Transverse colon (tissue), 4 donors: ENCODE data around the gene FZD8. TPM values are rescaled to one million over a fixed set of nuclear protein-coding genes. Genes with fewer than 3 reads are reported as not detected.

Source experiments
- DNase-seq: peaks from one replicate; pipeline ENCODE4 v3.0.0-alpha.2; 2019
- H3K27ac ChIP-seq, 4 donors: fragments of 200-600 bp; sonication (generic); 2 replicates each; pipeline ENCODE4 v1.5.1; 2016 to 2018; ENCODE audit warnings: inconsistent platforms in 4 of 4
- H3K27me3 ChIP-seq: fragments of 200-600 bp; sonication (generic); 2 replicates; pipeline ENCODE4 v1.5.1; 2017; ENCODE audit warnings: inconsistent platforms
- H3K36me3 ChIP-seq, 4 donors: fragments of 200-600 bp; sonication (generic); 2 replicates each; pipeline ENCODE4 v1.5.1; 2017 to 2019; ENCODE audit warnings: inconsistent platforms in 4 of 4
- H3K4me1 ChIP-seq, 4 donors: fragments of 200-600 bp; sonication (generic); 2 replicates each; pipeline ENCODE4 v1.5.1; 2017 to 2020; ENCODE audit warnings: inconsistent platforms in 4 of 4
- H3K4me3 ChIP-seq, 4 donors: fragments of 200-600 bp; sonication (generic); 1 replicate in 1 of 4; 2 replicates in 3 of 4; pipeline versions ENCODE4 v1.5.1 to v1.6.1; 2017 to 2019; ENCODE audit warnings: inconsistent platforms in 4 of 4
- H3K9me3 ChIP-seq, 2 donors: fragments of 200-600 bp; sonication (generic); 2 replicates each; pipeline ENCODE4 v1.5.1; 2017 to 2019; ENCODE audit warnings: inconsistent platforms in 2 of 2
- EP300 ChIP-seq: sonication (generic); formaldehyde crosslinking; IDR thresholded peaks from one replicate; pipeline ENCODE4 v1.6.1; 2017; ENCODE audit warnings: antibody characterized with exemption, low read depth
- POLR2A ChIP-seq: fragments of 450-650 bp; IDR thresholded peaks from one replicate; pipeline ENCODE4 v1.6.1; 2016; ENCODE audit warnings: antibody characterized with exemption, mild to moderate bottlenecking, moderate library complexity
- POLR2AphosphoS5 ChIP-seq, 3 donors: sonication (generic); formaldehyde crosslinking; IDR thresholded peaks; one replicate each; pipeline ENCODE4 v1.6.1; 2016; ENCODE audit warnings: antibody characterized with exemption in 3 of 3
- WGBS, 2 donors: methylation state at CpG; one replicate each; pipeline ENCODE4 v1.1.5; 2018; ENCODE audit warnings: low coverage in 1 of 2; 5-methylcytosine and 5-hydroxymethylcytosine counted together
- in situ Hi-C, 4 donors: fragments of 200-750 bp; cut with MboI; loops; one replicate each; pipeline versions ENCODE4 v1.15.0 to v1.15.1; 2017; ENCODE audit warnings: low sequenced_read_pairs in 3 of 4, low pct_ligation_motif_present in 1 of 4, low pct_unique_long_range_greater_than_20kb in 1 of 4
- intact Hi-C: fragments of 100-400 bp; cut with DNase I; formaldehyde crosslinking; loops from one replicate; pipeline ENCODE4 v1.15.1; 2023; ENCODE audit warnings: low total_unique reads
- total RNA-seq, 4 donors: library from RNA; depleted of rRNA; stranded (reverse); fragments of >200 nt; gene quantifications; one replicate each; pipeline ENCODE4 v1.1.0, GENCODE V29; 2016
- TF ChIP-seq, protein P1 (sequence below), 5 experiments: fragments of 200-600 bp in 3 of 5; fragments of 450-650 bp in 2 of 5; sonication (generic) in 3 of 5; IDR thresholded peaks; 1 replicate in 2 of 5; 2 replicates in 3 of 5; pipeline ENCODE4 v1.5.1; 2016 to 2017; ENCODE audit warnings: antibody characterized with exemption in 5 of 5, inconsistent platforms in 3 of 5, mild to moderate bottlenecking in 2 of 5, moderate library complexity in 1 of 5

Gene FZD8
- total RNA-seq, 4 donors from 2014 or later: 8.6 to 14.9 (median 10.6) TPM

DNA sequence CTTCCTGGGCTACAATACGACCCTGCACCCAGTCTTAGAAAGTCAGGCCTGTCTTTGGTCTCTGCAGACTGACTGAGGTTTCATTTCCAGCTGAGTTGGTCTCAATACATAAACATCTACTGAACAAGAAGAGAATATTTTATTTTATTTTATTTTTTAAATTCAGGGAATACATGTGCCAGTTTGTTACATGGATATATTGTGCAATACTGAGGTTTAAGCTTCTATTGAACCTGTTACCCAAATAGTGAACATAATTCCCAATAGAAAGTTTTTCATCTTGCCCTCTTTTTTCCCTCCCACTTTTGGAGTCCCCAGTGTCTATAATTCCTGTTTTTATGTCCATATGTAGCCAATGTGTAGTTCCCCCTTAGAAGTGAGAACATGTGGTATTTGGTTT is 10.7 kb downstream of the FZD8 start:
- no peak overlapping the region for H3K27ac ChIP-seq
- no peak for DNase-seq
- H3K27me3 ChIP-seq: no peaks in the 10 kb centered on the region
- TF ChIP-seq EP300: no peak
- TF ChIP-seq POLR2AphosphoS5 (IDR thresholded peaks at IDR 0.05): no peak
- TF ChIP-seq POLR2A: no peak
- TF ChIP-seq, protein P1, sequence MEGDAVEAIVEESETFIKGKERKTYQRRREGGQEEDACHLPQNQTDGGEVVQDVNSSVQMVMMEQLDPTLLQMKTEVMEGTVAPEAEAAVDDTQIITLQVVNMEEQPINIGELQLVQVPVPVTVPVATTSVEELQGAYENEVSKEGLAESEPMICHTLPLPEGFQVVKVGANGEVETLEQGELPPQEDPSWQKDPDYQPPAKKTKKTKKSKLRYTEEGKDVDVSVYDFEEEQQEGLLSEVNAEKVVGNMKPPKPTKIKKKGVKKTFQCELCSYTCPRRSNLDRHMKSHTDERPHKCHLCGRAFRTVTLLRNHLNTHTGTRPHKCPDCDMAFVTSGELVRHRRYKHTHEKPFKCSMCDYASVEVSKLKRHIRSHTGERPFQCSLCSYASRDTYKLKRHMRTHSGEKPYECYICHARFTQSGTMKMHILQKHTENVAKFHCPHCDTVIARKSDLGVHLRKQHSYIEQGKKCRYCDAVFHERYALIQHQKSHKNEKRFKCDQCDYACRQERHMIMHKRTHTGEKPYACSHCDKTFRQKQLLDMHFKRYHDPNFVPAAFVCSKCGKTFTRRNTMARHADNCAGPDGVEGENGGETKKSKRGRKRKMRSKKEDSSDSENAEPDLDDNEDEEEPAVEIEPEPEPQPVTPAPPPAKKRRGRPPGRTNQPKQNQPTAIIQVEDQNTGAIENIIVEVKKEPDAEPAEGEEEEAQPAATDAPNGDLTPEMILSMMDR (IDR thresholded peaks at IDR 0.05): no peak
- H3K4me1 ChIP-seq: peaks cover 0 to 11% (median 0%) of the 10 kb centered on the region in 4 donors
- WGBS, 2 donors: 90% methylated on average over 1 of the region's 1 CpG; no CpG with 5 or more reads in 1 of the 2 donors
- in situ Hi-C loops: loop anchor here (10.0 to 25.0 kb wide), 4 partner anchors 281 to 1156 kb away; no protein-coding TSS in a partner anchor
- no peaks in the 10 kb centered on the region for H3K9me3 ChIP-seq
- no peaks in the 10 kb centered on the region for H3K36me3 ChIP-seq
- H3K4me3 ChIP-seq: no peak overlapping the region
- intact Hi-C loops: loop anchor here (10.0 kb wide), 1 partner anchor 1253 kb away; no protein-coding TSS in a partner anchor

DNA sequence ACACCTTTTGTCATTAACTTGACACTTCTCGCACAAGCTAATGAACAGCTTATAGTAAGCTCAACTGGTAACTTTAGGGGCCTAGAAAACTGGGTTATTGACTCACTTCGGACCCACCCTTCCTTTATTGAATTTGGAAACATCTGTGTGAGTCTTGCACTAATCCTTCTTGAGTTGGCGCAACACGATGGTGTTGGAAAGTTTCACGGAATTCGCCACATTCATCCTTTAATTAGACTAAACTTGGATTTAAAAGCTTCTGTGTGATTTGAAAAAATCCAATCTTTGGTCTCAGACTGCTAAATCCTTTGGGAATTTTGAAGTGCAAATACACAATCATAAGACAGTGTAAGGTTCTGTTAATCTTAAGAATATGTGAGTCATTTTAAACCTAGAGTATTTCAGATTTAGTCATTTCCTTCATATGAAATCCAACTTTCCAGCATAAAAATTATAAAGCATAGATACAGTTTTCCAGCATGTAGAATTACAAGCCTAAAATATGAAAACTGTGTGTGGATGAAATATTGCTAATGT is 15.1 kb downstream of the FZD8 start:
- no peaks in the 10 kb centered on the region for H3K27me3 ChIP-seq
- TF ChIP-seq EP300: no peak
- no peak for TF ChIP-seq POLR2AphosphoS5 (IDR thresholded peaks at IDR 0.05)
- TF ChIP-seq, protein P1 (IDR thresholded peaks at IDR 0.05): no peak
- no peak for TF ChIP-seq POLR2A
- no peak for DNase-seq
- H3K36me3 ChIP-seq: no peaks in the 10 kb centered on the region
- H3K27ac ChIP-seq: no peak overlapping the region
- in situ Hi-C loops (loop anchor here (25.0 kb wide), 3 partner anchors 285 to 1160 kb away; no protein-coding TSS in a partner anchor), intact Hi-C loops (no loop called here)
- no peaks in the 10 kb centered on the region for H3K9me3 ChIP-seq
- no peaks in the 10 kb centered on the region for H3K4me1 ChIP-seq
- H3K4me3 ChIP-seq: no peak overlapping the region
- 86 to 93% methylated on average over 5 to 6 of the region's 6 CpGs for WGBS, 2 donors

DNA sequence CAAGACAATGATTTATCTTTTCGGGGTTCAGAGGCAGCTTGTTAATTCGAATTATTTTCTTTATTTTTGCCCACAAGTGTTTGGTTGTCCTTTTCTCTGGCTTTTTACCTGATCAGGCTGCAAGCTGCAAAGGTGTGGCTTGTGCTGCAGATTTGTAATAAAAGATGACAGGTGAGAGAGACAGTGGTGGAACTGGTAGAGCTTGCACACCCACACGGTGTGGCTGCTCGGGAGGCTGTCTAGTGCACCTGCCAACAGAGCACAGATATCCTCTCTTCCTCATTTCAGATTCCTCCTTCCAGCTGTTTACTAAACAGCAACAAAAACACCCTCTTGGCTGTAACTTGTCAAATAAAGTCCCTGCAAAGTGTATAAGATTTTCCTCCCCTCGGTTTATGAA is 27.8 kb downstream of the FZD8 start:
- in situ Hi-C loops: loop anchor here in 1 of 4 donors (25.0 kb wide), 1 partner anchor 1273 kb away; no protein-coding TSS in a partner anchor
- no peak for DNase-seq
- H3K9me3 ChIP-seq: no peaks in the 10 kb centered on the region
- H3K27me3 ChIP-seq: peaks cover 7% of the 10 kb centered on the region
- H3K36me3 ChIP-seq: no peaks in the 10 kb centered on the region
- TF ChIP-seq POLR2AphosphoS5 (IDR thresholded peaks at IDR 0.05) (no peak), EP300 (no peak), POLR2A (no peak)
- TF ChIP-seq, protein P1 (IDR thresholded peaks at IDR 0.05): no peak
- H3K4me3 ChIP-seq: no peak overlapping the region
- H3K4me1 ChIP-seq: no peaks in the 10 kb centered on the region
- intact Hi-C loops: no loop called here
- 30 to 33% methylated on average over 5 of the region's 5 CpGs for WGBS, 2 donors
- no peak overlapping the region for H3K27ac ChIP-seq

DNA sequence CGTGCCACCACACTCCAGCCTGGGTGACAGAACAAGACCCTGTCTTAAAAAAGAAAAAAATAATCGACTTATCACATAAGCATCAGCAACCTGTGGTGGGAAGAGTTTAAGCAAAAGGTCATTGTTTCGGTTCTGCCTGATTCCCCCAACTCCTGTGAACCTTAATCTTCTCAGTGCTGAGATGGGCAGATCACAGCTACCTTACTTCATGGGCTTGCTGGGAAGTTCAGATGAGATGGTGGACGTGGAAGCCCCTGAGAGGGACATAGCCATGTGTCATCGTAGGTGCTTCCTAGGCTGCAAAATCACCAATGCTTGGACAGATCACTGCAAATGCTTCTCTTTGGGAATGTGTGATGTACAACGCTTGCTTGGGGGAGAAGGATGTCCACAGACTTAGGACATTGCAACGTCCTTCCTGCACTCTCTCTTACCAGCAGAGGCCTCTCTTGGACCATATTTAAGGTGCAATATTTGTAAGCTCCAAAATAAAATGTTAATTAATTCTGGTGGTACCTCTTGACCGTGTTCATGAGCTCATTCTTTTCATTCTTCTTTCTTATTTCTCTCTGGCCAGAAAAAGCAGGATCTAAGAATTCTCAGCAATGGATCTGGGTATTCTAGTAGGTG is 28.4 kb downstream of the FZD8 start:
- Histone ChIP-seq H3K4me3 (no peak overlapping the region), H3K27me3 (peaks cover 12% of the 10 kb centered on the region), H3K36me3 (no peaks in the 10 kb centered on the region), H3K27ac (no peak overlapping the region), H3K4me1 (no peaks in the 10 kb centered on the region), H3K9me3 (no peaks in the 10 kb centered on the region)
- in situ Hi-C loops: loop anchor here in 1 of 4 donors (25.0 kb wide), 1 partner anchor 1274 kb away; no protein-coding TSS in a partner anchor
- no peak for TF ChIP-seq POLR2A
- no peak for TF ChIP-seq POLR2AphosphoS5 (IDR thresholded peaks at IDR 0.05)
- no peak for TF ChIP-seq EP300
- TF ChIP-seq, protein P1 (IDR thresholded peaks at IDR 0.05): no peak
- 25 to 62% methylated on average over 2 to 8 of the region's 8 CpGs for WGBS, 2 donors
- intact Hi-C loops: no loop called here
- no peak for DNase-seq
